BLaER1 treated with 17β-estradiol and CSF1 and Interleukin-3, amounts not matched to agents 10 nM and 100 nM (cell line): ENCODE results near the gene TMCC3.
"Not testable (repeated sequence)": the region's sequence is repeated elsewhere in the genome, so short reads cannot be mapped to it uniquely, and the experiment has no call there.

Experiments
- H3K27ac ChIP-seq, 11 experiments: shearing (Covaris generic); formaldehyde crosslinking; 2 replicates each; pipeline ENCODE4 v1.8.1; 2022
- H3K27me3 ChIP-seq, 11 experiments: shearing (Covaris generic); formaldehyde crosslinking; 2 replicates each; pipeline ENCODE4 v1.8.1; 2022
- H3K36me3 ChIP-seq, 11 experiments: shearing (Covaris generic); formaldehyde crosslinking; 2 replicates each; pipeline ENCODE4 v1.8.1; 2022
- H3K4me1 ChIP-seq, 10 experiments: shearing (Covaris generic); formaldehyde crosslinking; 2 replicates each; pipeline ENCODE4 v1.8.1; 2022
- H3K4me2 ChIP-seq, 11 experiments: shearing (Covaris generic); formaldehyde crosslinking; 2 replicates each; pipeline ENCODE4 v1.8.1; 2022
- H3K4me3 ChIP-seq, 10 experiments: shearing (Covaris generic); formaldehyde crosslinking; 2 replicates each; pipeline ENCODE4 v1.8.1; 2022
- H3K9ac ChIP-seq, 11 experiments: shearing (Covaris generic); formaldehyde crosslinking; 2 replicates each; pipeline ENCODE4 v1.8.1; 2022
- H3K9me3 ChIP-seq, 11 experiments: shearing (Covaris generic); formaldehyde crosslinking; replicated peaks in 1 of 11; 2 replicates each; pipeline ENCODE4 v1.8.1; 2022
- H4K20me1 ChIP-seq, 11 experiments: shearing (Covaris generic); formaldehyde crosslinking; 2 replicates each; pipeline ENCODE4 v1.8.1; 2022
- Cebpa-rat ChIP-seq, 11 experiments: shearing (Covaris generic); IDR thresholded peaks; 2 replicates each; pipeline ENCODE4 v1.8.1; 2022

The TMCC3 gene

GRCh38 chr12:94650143-94651056 is at the start of gene TMCC3:
TMCC3 (minus strand) TSS chr12:94650557; CDS start chr12:94650430, 127 bp downstream.
- Histone ChIP-seq H3K9me3 (no peaks in the 10 kb centered on the region), H3K27ac (peak within 1 kb of the TSS in 10 of 11 experiments; percentile 20 to 61 (median 42); a peak in 17 of 22 replicates), H3K27me3 (peaks cover 28 to 46% (median 38%) of the 10 kb centered on the region in 11 experiments), H3K4me1 (peaks cover 7 to 11% (median 10%) of the 10 kb centered on the region in 10 experiments; a peak in 17 of 20 replicates), H3K4me2 (peak within 1 kb of the TSS; percentile 71 to 95 (median 89)), H4K20me1 (peaks cover 0 to 5% (median 0%) of the 10 kb centered on the region in 11 experiments; a peak in 1 of 22 replicates), H3K9ac (peak within 1 kb of the TSS; percentile 53 to 82 (median 71)), H3K4me3 (peak within 1 kb of the TSS; percentile 66 to 79 (median 70)), H3K36me3 (no peaks in the 10 kb centered on the region)
- TF ChIP-seq Cebpa-rat (IDR thresholded peaks at IDR 0.05) = no peak

DNA sequence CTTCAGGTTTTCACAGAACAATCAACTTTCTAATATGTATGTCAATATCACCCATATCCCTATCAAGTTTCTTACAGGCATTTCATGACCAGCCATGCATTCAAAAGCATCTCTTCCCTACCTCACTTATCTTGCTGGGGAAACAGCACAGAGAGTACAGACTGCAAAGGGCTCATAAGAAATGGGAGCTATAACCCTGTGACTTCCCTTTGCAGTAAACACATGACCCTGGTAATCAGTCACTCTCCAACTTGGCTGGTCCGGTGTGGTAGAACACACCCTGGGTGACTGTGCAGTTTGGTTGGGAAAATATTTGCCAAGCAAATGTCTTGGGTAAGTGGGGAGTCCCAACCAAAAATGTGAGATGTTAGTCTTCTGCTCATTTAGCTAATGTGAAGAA is 49.4 kb upstream of the TMCC3 start:
- Histone ChIP-seq H3K4me3 (no peak overlapping the region), H3K27ac (no peak overlapping the region), H3K4me1 (peaks cover 0 to 6% (median 0%) of the 10 kb centered on the region in 10 experiments; a peak in 1 of 20 replicates), H3K9ac (no peak overlapping the region), H4K20me1 (no peaks in the 10 kb centered on the region), H3K27me3 (no peaks in the 10 kb centered on the region), H3K9me3 (peaks cover 0 to 7% (median 0%) of the 10 kb centered on the region in 11 experiments; a peak in 1 of 22 replicates), H3K4me2 (no peak overlapping the region), H3K36me3 (no peaks in the 10 kb centered on the region)
- TF ChIP-seq Cebpa-rat (IDR thresholded peaks at IDR 0.05) = no peak

DNA sequence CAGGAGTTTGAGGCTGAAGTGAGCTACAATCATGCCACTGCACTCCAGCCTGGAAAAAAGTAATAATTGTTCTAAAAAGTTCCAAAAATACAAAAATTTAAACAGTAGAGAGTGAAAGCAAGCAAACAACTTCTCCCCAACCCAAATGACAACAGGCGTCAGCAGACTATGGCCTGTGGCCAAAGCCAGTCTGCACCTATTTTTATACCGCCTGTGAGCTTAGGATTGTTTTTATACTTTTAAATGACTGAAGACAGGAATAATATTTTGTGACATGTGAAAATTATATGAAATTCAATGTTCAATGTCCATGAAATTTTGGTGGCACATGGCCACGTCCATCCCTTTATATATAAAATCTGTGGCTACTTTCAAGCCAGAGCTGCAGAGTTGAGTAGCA is 48.2 kb upstream of the TMCC3 start:
- H3K36me3 ChIP-seq = no peaks in the 10 kb centered on the region
- no peaks in the 10 kb centered on the region for H4K20me1 ChIP-seq
- H3K4me2 ChIP-seq = no peak overlapping the region
- no peaks in the 10 kb centered on the region for H3K4me1 ChIP-seq
- H3K9me3 ChIP-seq = peaks cover 0 to 7% (median 0%) of the 10 kb centered on the region in 11 experiments; a peak in 1 of 22 replicates
- TF ChIP-seq Cebpa-rat (IDR thresholded peaks at IDR 0.05) = no peak
- H3K9ac ChIP-seq = no peak overlapping the region
- H3K27ac ChIP-seq = no peak overlapping the region
- no peaks in the 10 kb centered on the region for H3K27me3 ChIP-seq
- no peak overlapping the region for H3K4me3 ChIP-seq

GRCh38 chr12:94697631-94698030 is 47.3 kb upstream of the TMCC3 start:
- Histone ChIP-seq H3K4me3 (no peak overlapping the region), H3K9me3 (peaks cover 0 to 7% (median 0%) of the 10 kb centered on the region in 11 experiments; a peak in 1 of 22 replicates), H3K36me3 (no peaks in the 10 kb centered on the region), H3K4me1 (no peaks in the 10 kb centered on the region), H3K9ac (no peak overlapping the region), H4K20me1 (no peaks in the 10 kb centered on the region), H3K27ac (no peak overlapping the region), H3K4me2 (no peak overlapping the region), H3K27me3 (no peaks in the 10 kb centered on the region)
- TF ChIP-seq Cebpa-rat (IDR thresholded peaks at IDR 0.05) = no peak

- no peak overlapping the region for H3K4me2 ChIP-seq
- H3K36me3 ChIP-seq = no peaks in the 10 kb centered on the region
- peaks cover 0 to 8% (median 0%) of the 10 kb centered on the region in 10 experiments; a peak in 6 of 20 replicates for H3K4me1 ChIP-seq
- TF ChIP-seq Cebpa-rat (IDR thresholded peaks at IDR 0.05) = no peak
- H3K9me3 ChIP-seq = peaks cover 0 to 6% (median 0%) of the 10 kb centered on the region in 11 experiments; a peak in 1 of 22 replicates
- no peaks in the 10 kb centered on the region for H4K20me1 ChIP-seq
- H3K9ac ChIP-seq = no peak overlapping the region
- no peak overlapping the region for H3K4me3 ChIP-seq
- H3K27ac ChIP-seq = no peak overlapping the region
- H3K27me3 ChIP-seq = no peaks in the 10 kb centered on the region
Observed at GRCh38 chr12:94694732-94695131, 44.4 kb upstream of the TMCC3 start.

- H3K27ac ChIP-seq, H3K4me3 ChIP-seq, H3K9me3 ChIP-seq, H3K9ac ChIP-seq, H3K4me2 ChIP-seq, H3K36me3 ChIP-seq, H3K27me3 ChIP-seq, H4K20me1 ChIP-seq: not testable (repeated sequence)
- H3K4me1 ChIP-seq = peaks cover 0 to 15% (median 0%) of the 10 kb centered on the region in 10 experiments; a peak in 7 of 20 replicates
Observed at GRCh38 chr12:94692826-94693225, 42.5 kb upstream of the TMCC3 start.

DNA sequence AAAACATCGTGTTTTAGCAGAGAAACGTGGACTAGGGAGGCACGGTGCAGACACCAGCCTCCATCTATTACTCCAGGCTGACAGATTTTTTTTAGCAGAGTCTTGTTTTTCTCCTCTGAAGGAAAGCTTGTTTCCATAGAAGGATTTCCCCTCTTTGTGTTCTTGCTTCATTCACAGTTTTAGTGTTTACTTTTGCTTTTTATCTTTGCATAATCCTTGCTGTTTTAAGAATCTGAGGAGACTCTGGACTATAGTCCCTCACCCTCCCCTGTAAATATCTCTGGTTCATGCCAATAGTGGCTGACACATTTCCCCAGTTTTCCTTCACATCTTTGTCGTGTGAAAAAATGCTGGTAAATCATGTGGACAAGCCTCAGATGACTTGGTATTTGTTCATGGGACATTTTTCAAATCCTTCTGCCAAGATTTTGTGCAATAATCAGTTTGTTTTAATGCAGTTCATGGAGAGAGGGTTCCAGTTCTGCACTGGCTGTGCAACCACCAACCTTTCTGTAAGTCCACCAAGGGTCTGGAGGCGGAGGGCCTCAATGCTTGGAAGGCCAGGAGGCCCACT is 39.9 kb upstream of the TMCC3 start:
- Histone ChIP-seq H3K27ac (no peak overlapping the region), H3K4me2 (peak overlapping the region in 2 of 11 experiments; percentile 14 to 28; a peak in 3 of 22 replicates), H3K9me3 (no peaks in the 10 kb centered on the region), H3K27me3 (no peaks in the 10 kb centered on the region), H3K9ac (no peak overlapping the region), H3K4me3 (no peak overlapping the region), H4K20me1 (no peaks in the 10 kb centered on the region), H3K36me3 (no peaks in the 10 kb centered on the region), H3K4me1 (peaks cover 0 to 15% (median 0%) of the 10 kb centered on the region in 10 experiments; a peak in 7 of 20 replicates)
- TF ChIP-seq Cebpa-rat (IDR thresholded peaks at IDR 0.05) = no peak

GRCh38 chr12:94689646-94690036 is 39.3 kb upstream of the TMCC3 start:
- Histone ChIP-seq H3K4me3 (no peak overlapping the region), H3K27me3 (no peaks in the 10 kb centered on the region), H3K36me3 (no peaks in the 10 kb centered on the region), H3K9me3 (no peaks in the 10 kb centered on the region), H4K20me1 (no peaks in the 10 kb centered on the region), H3K27ac (peak overlapping the region in 1 of 11 experiments; percentile 22; a peak in 1 of 22 replicates), H3K4me1 (peaks cover 0 to 15% (median 0%) of the 10 kb centered on the region in 10 experiments; a peak in 7 of 20 replicates), H3K9ac (no peak overlapping the region), H3K4me2 (peak overlapping the region in 3 of 11 experiments; percentile 14 to 28 (median 24); a peak in 5 of 22 replicates)
- TF ChIP-seq Cebpa-rat (IDR thresholded peaks at IDR 0.05) = no peak

GRCh38 chr12:94689002-94689645 is 38.8 kb upstream of the TMCC3 start:
- Histone ChIP-seq H3K27me3 (no peaks in the 10 kb centered on the region), H3K4me1 (peaks cover 0 to 15% (median 0%) of the 10 kb centered on the region in 10 experiments; a peak in 7 of 20 replicates), H3K4me3 (no peak overlapping the region), H3K9ac (no peak overlapping the region), H3K9me3 (no peaks in the 10 kb centered on the region), H4K20me1 (no peaks in the 10 kb centered on the region), H3K36me3 (no peaks in the 10 kb centered on the region), H3K4me2 (peak overlapping the region in 4 of 11 experiments; percentile 1 to 28 (median 19); a peak in 4 of 22 replicates), H3K27ac (peak overlapping the region in 1 of 11 experiments; percentile 22; a peak in 1 of 22 replicates)
- TF ChIP-seq Cebpa-rat (IDR thresholded peaks at IDR 0.05) = no peak
